K562 (cell line): ENCODE data around the gene CDC20. TPM values are rescaled to one million over a fixed set of nuclear protein-coding genes. Genes with fewer than 3 reads are reported as not detected.

ENCODE experiments used
- FIP1L1 ChIP-seq: fragments of 200-400 bp; formaldehyde crosslinking; IDR thresholded peaks from 2 replicates; pipeline ENCODE4 v1.6.1; 2018; ENCODE audit warnings: mild to moderate bottlenecking, low read depth, low read length; ENCODE audit not compliant: poor library complexity, severe bottlenecking
- HDAC8 ChIP-seq: fragments of 450-650 bp; IDR thresholded peaks from 2 replicates; pipeline ENCODE4 v1.6.1; 2016; ENCODE audit warnings: mild to moderate bottlenecking, missing genetic modification characterization, moderate library complexity, missing compliant biosample characterization
- MAFK ChIP-seq: IDR thresholded peaks from 2 replicates; pipeline ENCODE4 v1.6.1; 2011; ENCODE audit warnings: low read length, improper control_type of control experiment
- MAX ChIP-seq: sonication (generic); formaldehyde crosslinking; IDR thresholded peaks from 2 replicates; pipeline ENCODE4 v1.9.0; 2022; ENCODE audit warnings: mild to moderate bottlenecking, missing genetic modification reagents
- MTA1 ChIP-seq: fragments of 450-650 bp; IDR thresholded peaks from 2 replicates; pipeline ENCODE4 v1.6.1; 2017; ENCODE audit warnings: borderline replicate concordance
- POLR2H ChIP-seq: IDR thresholded peaks from 2 replicates; pipeline ENCODE4 v1.6.1; 2016; ENCODE audit warnings: missing genetic modification characterization, low read depth, mild to moderate bottlenecking, control low read depth, missing compliant biosample characterization, moderate library complexity
- SRSF7 ChIP-seq: fragments of 200-400 bp; formaldehyde crosslinking; optimal IDR thresholded peaks from 2 replicates; pipeline ENCODE3; 2017; ENCODE audit warnings: mild to moderate bottlenecking, low read depth, low read length
- TEAD4 ChIP-seq, 2 experiments: sonication (generic) in 1 of 2; formaldehyde crosslinking in 1 of 2; IDR thresholded peaks; 2 replicates each; pipeline versions ENCODE4 v1.6.1 to v1.8.0; 2012 to 2022; ENCODE audit warnings: borderline replicate concordance in 1 of 2, inconsistent platforms in 1 of 2, low read length in 1 of 2, mild to moderate bottlenecking in 1 of 2, missing genetic modification reagents in 1 of 2
- ZNF316 ChIP-seq: fragments of 450-650 bp; IDR thresholded peaks from 2 replicates; pipeline ENCODE4 v1.6.1; 2016
- polyA plus RNA-seq, 8 experiments: library from polyadenylated mRNA; depleted of rRNA in 4 of 8; stranded (reverse) in 5 of 8; unstranded in 3 of 8; fragments of >200 nt; fragmentation: Nextera tagmentation in 2 of 8; fragmentation: Illumina TruSeq in 1 of 8; extraction: Ambion mirVana in 2 of 8; extraction: Trizol in 1 of 8; gene quantifications; 2 replicates each; pipeline versions ENCODE4 v1.2.1 to v1.2.3, GENCODE V29; 2011 to 2014; ENCODE audit warnings: inconsistent platforms in 1 of 8, missing spikeins in 1 of 8
- total RNA-seq, 7 experiments: library from RNA; depleted of rRNA in 6 of 7; stranded (reverse); fragments of >200 nt in 6 of 7; fragmentation: Illumina TruSeq in 2 of 7; extraction: Trizol in 2 of 7; gene quantifications; 2 replicates each; pipeline versions ENCODE4 v1.2.1 to v1.2.3, GENCODE V29; 2011 to 2021; ENCODE audit warnings: low replicate concordance in 1 of 7
- TF ChIP-seq, protein P1 (sequence below): sonication (generic); formaldehyde crosslinking; IDR thresholded peaks from 2 replicates; pipeline ENCODE4 v1.8.0; 2023; ENCODE audit warnings: missing genetic modification reagents, mild to moderate bottlenecking, borderline replicate concordance
- TF ChIP-seq, protein P2 (sequence below): sonication (generic); formaldehyde crosslinking; IDR thresholded peaks from 2 replicates; pipeline ENCODE4 v1.8.0; 2022; ENCODE audit warnings: mild to moderate bottlenecking, missing genetic modification reagents
- TF ChIP-seq, protein P3 (sequence below): fragments of 450-650 bp; IDR thresholded peaks from 2 replicates; pipeline ENCODE4 v1.6.1; 2018; ENCODE audit not compliant: partially characterized antibody

The CDC20 gene
- total and polyA plus RNA-seq, 9 of the 15 experiments (the other 6 are each of a cell fraction or from before 2014, with no cell fraction given) = 45.2 to 224 (median 121) TPM

GRCh38 chr1:43363935-43364525, 5.2 kb downstream of the CDC20 start (continued):
- TF ChIP-seq, protein P1, sequence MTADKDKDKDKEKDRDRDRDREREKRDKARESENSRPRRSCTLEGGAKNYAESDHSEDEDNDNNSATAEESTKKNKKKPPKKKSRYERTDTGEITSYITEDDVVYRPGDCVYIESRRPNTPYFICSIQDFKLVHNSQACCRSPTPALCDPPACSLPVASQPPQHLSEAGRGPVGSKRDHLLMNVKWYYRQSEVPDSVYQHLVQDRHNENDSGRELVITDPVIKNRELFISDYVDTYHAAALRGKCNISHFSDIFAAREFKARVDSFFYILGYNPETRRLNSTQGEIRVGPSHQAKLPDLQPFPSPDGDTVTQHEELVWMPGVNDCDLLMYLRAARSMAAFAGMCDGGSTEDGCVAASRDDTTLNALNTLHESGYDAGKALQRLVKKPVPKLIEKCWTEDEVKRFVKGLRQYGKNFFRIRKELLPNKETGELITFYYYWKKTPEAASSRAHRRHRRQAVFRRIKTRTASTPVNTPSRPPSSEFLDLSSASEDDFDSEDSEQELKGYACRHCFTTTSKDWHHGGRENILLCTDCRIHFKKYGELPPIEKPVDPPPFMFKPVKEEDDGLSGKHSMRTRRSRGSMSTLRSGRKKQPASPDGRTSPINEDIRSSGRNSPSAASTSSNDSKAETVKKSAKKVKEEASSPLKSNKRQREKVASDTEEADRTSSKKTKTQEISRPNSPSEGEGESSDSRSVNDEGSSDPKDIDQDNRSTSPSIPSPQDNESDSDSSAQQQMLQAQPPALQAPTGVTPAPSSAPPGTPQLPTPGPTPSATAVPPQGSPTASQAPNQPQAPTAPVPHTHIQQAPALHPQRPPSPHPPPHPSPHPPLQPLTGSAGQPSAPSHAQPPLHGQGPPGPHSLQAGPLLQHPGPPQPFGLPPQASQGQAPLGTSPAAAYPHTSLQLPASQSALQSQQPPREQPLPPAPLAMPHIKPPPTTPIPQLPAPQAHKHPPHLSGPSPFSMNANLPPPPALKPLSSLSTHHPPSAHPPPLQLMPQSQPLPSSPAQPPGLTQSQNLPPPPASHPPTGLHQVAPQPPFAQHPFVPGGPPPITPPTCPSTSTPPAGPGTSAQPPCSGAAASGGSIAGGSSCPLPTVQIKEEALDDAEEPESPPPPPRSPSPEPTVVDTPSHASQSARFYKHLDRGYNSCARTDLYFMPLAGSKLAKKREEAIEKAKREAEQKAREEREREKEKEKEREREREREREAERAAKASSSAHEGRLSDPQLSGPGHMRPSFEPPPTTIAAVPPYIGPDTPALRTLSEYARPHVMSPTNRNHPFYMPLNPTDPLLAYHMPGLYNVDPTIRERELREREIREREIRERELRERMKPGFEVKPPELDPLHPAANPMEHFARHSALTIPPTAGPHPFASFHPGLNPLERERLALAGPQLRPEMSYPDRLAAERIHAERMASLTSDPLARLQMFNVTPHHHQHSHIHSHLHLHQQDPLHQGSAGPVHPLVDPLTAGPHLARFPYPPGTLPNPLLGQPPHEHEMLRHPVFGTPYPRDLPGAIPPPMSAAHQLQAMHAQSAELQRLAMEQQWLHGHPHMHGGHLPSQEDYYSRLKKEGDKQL (CRISPR knock-in tag) = no peak
- TF ChIP-seq, protein P2, sequence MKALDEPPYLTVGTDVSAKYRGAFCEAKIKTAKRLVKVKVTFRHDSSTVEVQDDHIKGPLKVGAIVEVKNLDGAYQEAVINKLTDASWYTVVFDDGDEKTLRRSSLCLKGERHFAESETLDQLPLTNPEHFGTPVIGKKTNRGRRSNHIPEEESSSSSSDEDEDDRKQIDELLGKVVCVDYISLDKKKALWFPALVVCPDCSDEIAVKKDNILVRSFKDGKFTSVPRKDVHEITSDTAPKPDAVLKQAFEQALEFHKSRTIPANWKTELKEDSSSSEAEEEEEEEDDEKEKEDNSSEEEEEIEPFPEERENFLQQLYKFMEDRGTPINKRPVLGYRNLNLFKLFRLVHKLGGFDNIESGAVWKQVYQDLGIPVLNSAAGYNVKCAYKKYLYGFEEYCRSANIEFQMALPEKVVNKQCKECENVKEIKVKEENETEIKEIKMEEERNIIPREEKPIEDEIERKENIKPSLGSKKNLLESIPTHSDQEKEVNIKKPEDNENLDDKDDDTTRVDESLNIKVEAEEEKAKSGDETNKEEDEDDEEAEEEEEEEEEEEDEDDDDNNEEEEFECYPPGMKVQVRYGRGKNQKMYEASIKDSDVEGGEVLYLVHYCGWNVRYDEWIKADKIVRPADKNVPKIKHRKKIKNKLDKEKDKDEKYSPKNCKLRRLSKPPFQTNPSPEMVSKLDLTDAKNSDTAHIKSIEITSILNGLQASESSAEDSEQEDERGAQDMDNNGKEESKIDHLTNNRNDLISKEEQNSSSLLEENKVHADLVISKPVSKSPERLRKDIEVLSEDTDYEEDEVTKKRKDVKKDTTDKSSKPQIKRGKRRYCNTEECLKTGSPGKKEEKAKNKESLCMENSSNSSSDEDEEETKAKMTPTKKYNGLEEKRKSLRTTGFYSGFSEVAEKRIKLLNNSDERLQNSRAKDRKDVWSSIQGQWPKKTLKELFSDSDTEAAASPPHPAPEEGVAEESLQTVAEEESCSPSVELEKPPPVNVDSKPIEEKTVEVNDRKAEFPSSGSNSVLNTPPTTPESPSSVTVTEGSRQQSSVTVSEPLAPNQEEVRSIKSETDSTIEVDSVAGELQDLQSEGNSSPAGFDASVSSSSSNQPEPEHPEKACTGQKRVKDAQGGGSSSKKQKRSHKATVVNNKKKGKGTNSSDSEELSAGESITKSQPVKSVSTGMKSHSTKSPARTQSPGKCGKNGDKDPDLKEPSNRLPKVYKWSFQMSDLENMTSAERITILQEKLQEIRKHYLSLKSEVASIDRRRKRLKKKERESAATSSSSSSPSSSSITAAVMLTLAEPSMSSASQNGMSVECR (CRISPR knock-in tag) = no peak
- TF ChIP-seq, protein P3, sequence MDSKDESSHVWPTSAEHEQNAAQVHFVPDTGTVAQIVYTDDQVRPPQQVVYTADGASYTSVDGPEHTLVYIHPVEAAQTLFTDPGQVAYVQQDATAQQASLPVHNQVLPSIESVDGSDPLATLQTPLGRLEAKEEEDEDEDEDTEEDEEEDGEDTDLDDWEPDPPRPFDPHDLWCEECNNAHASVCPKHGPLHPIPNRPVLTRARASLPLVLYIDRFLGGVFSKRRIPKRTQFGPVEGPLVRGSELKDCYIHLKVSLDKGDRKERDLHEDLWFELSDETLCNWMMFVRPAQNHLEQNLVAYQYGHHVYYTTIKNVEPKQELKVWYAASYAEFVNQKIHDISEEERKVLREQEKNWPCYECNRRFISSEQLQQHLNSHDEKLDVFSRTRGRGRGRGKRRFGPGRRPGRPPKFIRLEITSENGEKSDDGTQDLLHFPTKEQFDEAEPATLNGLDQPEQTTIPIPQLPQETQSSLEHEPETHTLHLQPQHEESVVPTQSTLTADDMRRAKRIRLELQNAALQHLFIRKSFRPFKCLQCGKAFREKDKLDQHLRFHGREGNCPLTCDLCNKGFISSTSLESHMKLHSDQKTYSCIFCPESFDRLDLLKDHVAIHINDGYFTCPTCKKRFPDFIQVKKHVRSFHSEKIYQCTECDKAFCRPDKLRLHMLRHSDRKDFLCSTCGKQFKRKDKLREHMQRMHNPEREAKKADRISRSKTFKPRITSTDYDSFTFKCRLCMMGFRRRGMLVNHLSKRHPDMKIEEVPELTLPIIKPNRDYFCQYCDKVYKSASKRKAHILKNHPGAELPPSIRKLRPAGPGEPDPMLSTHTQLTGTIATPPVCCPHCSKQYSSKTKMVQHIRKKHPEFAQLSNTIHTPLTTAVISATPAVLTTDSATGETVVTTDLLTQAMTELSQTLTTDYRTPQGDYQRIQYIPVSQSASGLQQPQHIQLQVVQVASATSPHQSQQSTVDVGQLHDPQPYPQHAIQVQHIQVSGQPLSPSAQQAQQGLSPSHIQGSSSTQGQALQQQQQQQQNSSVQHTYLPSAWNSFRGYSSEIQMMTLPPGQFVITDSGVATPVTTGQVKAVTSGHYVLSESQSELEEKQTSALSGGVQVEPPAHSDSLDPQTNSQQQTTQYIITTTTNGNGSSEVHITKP = no peak
- TF ChIP-seq MTA1 (no peak), TEAD4 (IDR thresholded peaks at IDR 0.05; ENCODE audit: low read length) (no peak), TEAD4 (CRISPR knock-in tag; IDR thresholded peaks at IDR 0.05; ENCODE audit: borderline replicate concordance) (no peak), FIP1L1 (no peak), SRSF7 (no peak), ZNF316 (no peak), MAX (CRISPR knock-in tag) (no peak), HDAC8 (tag) (no peak), POLR2H (tag) (no peak), MAFK (no peak)
